Thoracic aorta (tissue), 2 donors: ENCODE data around the gene STX16. TPM values are rescaled to one million over a fixed set of nuclear protein-coding genes. Genes with fewer than 3 reads are reported as not detected.

Source experiments
- ATAC-seq: fragments of 150-250 bp; one replicate; pipeline ENCODE4 v1.8.0; 2017; ENCODE audit warnings: low read depth; ENCODE audit not compliant: insufficient number of reproducible peaks, low FRiP score
- DNase-seq: peaks from one replicate; pipeline ENCODE4 v3.0.0-alpha.2; 2020; ENCODE audit warnings: low spot score
- H3K27ac ChIP-seq, 2 donors: fragments of 200-600 bp; sonication (generic); 1 replicate in 1 of 2; 2 replicates in 1 of 2; pipeline ENCODE4 v1.5.1; 2016; ENCODE audit warnings: mild to moderate bottlenecking in 2 of 2, moderate library complexity in 2 of 2
- H3K27me3 ChIP-seq: fragments of 200-600 bp; sonication (generic); replicated peaks from 2 replicates; pipeline ENCODE4 v1.6.0; 2016; ENCODE audit warnings: mild to moderate bottlenecking; ENCODE audit not compliant: insufficient read depth
- H3K36me3 ChIP-seq: fragments of 200-600 bp; sonication (generic); one replicate; pipeline ENCODE4 v1.5.1; 2016
- H3K4me1 ChIP-seq, 2 donors: fragments of 200-600 bp; sonication (generic); 1 replicate in 1 of 2; 2 replicates in 1 of 2; pipeline versions ENCODE4 v1.5.1 to v1.6.0; 2016; ENCODE audit warnings: low read depth in 2 of 2, mild to moderate bottlenecking in 1 of 2; ENCODE audit not compliant: control insufficient read depth in 1 of 2
- H3K4me3 ChIP-seq: fragments of 200-600 bp; sonication (generic); 2 replicates; pipeline ENCODE4 v1.5.1; 2016; ENCODE audit warnings: mild to moderate bottlenecking
- H3K9me3 ChIP-seq: fragments of 200-600 bp; sonication (generic); 2 replicates; pipeline ENCODE4 v1.5.1; 2016
- CTCF ChIP-seq: fragments of 200-600 bp; sonication (generic); IDR thresholded peaks from one replicate; pipeline ENCODE4 v1.5.1; 2019; ENCODE audit warnings: antibody characterized with exemption
- total RNA-seq, 2 donors: library from RNA; depleted of rRNA; stranded (reverse); fragments of >200 nt; gene quantifications; one replicate each; pipeline versions ENCODE4 v1.1.0 to v1.2.3, GENCODE V29; 2016

STX16 gene
- total RNA-seq, 2 donors from 2014 or later: 66.3 to 109 TPM

DNA sequence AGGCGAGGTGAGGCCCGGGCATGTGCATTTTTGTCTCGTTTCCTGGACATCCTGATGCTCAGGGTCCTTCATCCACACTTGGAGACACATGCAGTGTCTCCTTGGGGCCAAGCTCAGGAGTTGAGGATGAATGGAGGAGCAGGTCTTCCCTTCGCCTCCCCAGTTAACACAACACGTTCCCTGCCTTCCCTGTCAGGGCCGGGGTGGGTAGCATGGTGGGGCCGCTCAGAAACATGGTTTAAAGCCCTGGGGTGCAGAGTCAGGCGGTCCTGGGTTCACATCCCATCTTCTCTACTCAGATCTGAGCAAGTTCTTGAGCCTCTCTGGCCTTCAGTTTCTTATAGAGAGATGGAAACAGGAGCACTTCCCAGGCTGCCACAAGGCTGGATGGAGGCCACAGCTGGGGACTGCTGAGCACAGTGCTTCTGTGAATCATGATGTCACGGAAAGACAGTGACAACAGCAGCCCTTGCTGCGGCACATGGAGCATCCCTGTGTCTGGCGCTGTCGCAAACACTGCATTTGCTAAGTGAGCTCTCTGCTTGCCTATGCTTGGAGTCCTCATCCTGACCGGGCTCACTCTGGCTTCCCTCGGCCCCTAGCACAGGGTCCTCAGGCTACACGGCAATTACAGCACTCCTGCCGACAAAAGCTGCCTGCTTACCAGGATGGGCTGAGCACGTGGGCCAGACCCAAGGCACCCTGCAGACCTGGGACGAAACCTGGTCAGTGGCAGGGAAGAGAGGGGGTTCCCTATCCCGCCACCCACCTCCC, 45.6 kb upstream of the STX16 start:
- Histone ChIP-seq H3K27ac (no peak overlapping the region), H3K4me1 (no peaks in the 10 kb centered on the region), H3K9me3 (no peaks in the 10 kb centered on the region), H3K36me3 (no peaks in the 10 kb centered on the region), H3K4me3 (no peak overlapping the region), H3K27me3 (no peaks in the 10 kb centered on the region)
- TF ChIP-seq CTCF: no peak
- DNase-seq (no peak), ATAC-seq (no peak)

- Histone ChIP-seq H3K36me3 (no peaks in the 10 kb centered on the region), H3K4me1 (peaks cover 0 to 5% of the 10 kb centered on the region in 2 donors), H3K27me3 (no peaks in the 10 kb centered on the region), H3K4me3 (no peak overlapping the region), H3K27ac (no peak overlapping the region), H3K9me3 (no peaks in the 10 kb centered on the region)
- no peak for DNase-seq
- no peak for ATAC-seq
- TF ChIP-seq CTCF: no peak
These were observed 44.9 kb upstream of the STX16 start for GRCh38 chr20:58606184-58606583.

- DNase-seq: no peak
- ATAC-seq: no peak
These were observed 42.8 kb upstream of the STX16 start for GRCh38 chr20:58608096-58608840.

DNA sequence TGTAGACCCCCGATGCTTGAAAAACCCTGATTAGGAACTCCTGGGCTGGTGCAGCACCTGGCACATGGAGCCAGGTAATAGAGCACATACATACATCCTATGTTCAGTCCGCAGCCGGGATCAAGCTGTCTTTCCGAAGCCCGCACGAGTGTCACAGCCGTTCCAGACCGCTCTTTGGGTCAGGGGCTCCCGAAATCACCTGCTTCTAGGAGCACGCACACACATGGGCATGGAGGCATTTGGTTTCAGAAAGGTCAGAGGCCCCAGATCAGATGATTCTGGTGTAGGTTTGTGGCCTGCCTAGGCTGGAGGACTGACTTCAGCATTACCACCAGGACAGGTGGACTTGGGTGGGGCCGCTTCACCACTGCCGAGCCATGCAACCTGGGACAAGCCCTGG, 42.1 kb upstream of the STX16 start:
- no peak overlapping the region for H3K27ac ChIP-seq
- no peaks in the 10 kb centered on the region for H3K36me3 ChIP-seq
- TF ChIP-seq CTCF: no peak
- peaks cover 9 to 33% of the 10 kb centered on the region in 2 donors for H3K4me1 ChIP-seq
- no peaks in the 10 kb centered on the region for H3K27me3 ChIP-seq
- no peaks in the 10 kb centered on the region for H3K9me3 ChIP-seq
- no peak overlapping the region for H3K4me3 ChIP-seq
- DNase-seq (no peak), ATAC-seq (no peak)

More at GRCh38 chr20:58608096-58608840, 42.8 kb upstream of the STX16 start:
- Histone ChIP-seq H3K4me1 (peaks cover 9 to 26% of the 10 kb centered on the region in 2 donors), H3K36me3 (no peaks in the 10 kb centered on the region), H3K27ac (no peak overlapping the region), H3K9me3 (no peaks in the 10 kb centered on the region), H3K27me3 (no peaks in the 10 kb centered on the region), H3K4me3 (no peak overlapping the region)
- TF ChIP-seq CTCF: no peak

- H3K27ac ChIP-seq: no peak overlapping the region
- no peak overlapping the region for H3K4me3 ChIP-seq
- peaks cover 9 to 35% of the 10 kb centered on the region in 2 donors for H3K4me1 ChIP-seq
- TF ChIP-seq CTCF: no peak
- H3K9me3 ChIP-seq: no peaks in the 10 kb centered on the region
- H3K36me3 ChIP-seq: no peaks in the 10 kb centered on the region
- DNase-seq (no peak), ATAC-seq (no peak)
- H3K27me3 ChIP-seq: no peaks in the 10 kb centered on the region
These were observed 40.8 kb upstream of the STX16 start for GRCh38 chr20:58610071-58610800.
